HepG2 (cell line): ENCODE data around the gene RHOBTB3. TPM values are rescaled to one million over a fixed set of nuclear protein-coding genes. Genes with fewer than 3 reads are reported as not detected.

Source experiments
- ARNTL ChIP-seq: sonication (generic); formaldehyde crosslinking; IDR thresholded peaks from 2 replicates; pipeline ENCODE4 v1.4.0; 2020; ENCODE audit warnings: mild to moderate bottlenecking, missing genetic modification reagents
- CREB3 ChIP-seq: sonication (generic); formaldehyde crosslinking; IDR thresholded peaks from 2 replicates; pipeline ENCODE4 v1.5.0; 2020; ENCODE audit warnings: missing genetic modification reagents
- DMAP1 ChIP-seq: IDR thresholded peaks from 2 replicates; pipeline ENCODE4 v1.6.1; 2016
- ELF1 ChIP-seq: sonication (generic); formaldehyde crosslinking; IDR thresholded peaks from 2 replicates; pipeline ENCODE4 v1.4.0; 2020; ENCODE audit warnings: missing genetic modification reagents
- HNRNPL ChIP-seq: fragments of 200-400 bp; formaldehyde crosslinking; IDR thresholded peaks from 2 replicates; pipeline ENCODE4 v1.6.1; 2017; ENCODE audit warnings: mild to moderate bottlenecking, low read depth, low read length
- KDM2A ChIP-seq: sonication (generic); formaldehyde crosslinking; IDR thresholded peaks from 2 replicates; pipeline ENCODE4 v1.4.0; 2020; ENCODE audit warnings: low read depth, missing genetic modification reagents, borderline replicate concordance
- KDM3A ChIP-seq: IDR thresholded peaks from 2 replicates; pipeline ENCODE4 v1.6.1; 2018; ENCODE audit warnings: low read depth, missing compliant biosample characterization
- NKX3-1 ChIP-seq: sonication (generic); formaldehyde crosslinking; IDR thresholded peaks from 2 replicates; pipeline ENCODE4 v1.5.0; 2020; ENCODE audit warnings: missing genetic modification reagents
- PATZ1 ChIP-seq: sonication (generic); formaldehyde crosslinking; IDR thresholded peaks from 2 replicates; pipeline ENCODE4 v1.4.0; 2020; ENCODE audit warnings: missing genetic modification reagents
- PAXIP1 ChIP-seq: sonication (generic); formaldehyde crosslinking; conservative IDR thresholded peaks from 2 replicates; pipeline ENCODE4 v1.4.0; 2020; ENCODE audit warnings: mild to moderate bottlenecking, missing genetic modification reagents, moderate library complexity
- SOX5 ChIP-seq: IDR thresholded peaks from 2 replicates; pipeline ENCODE4 v1.6.1; 2016; ENCODE audit warnings: borderline replicate concordance
- ZBTB14 ChIP-seq: sonication (generic); formaldehyde crosslinking; IDR thresholded peaks from 2 replicates; pipeline ENCODE4 v1.4.0; 2020; ENCODE audit warnings: missing genetic modification reagents
- ZBTB8A ChIP-seq: sonication (generic); formaldehyde crosslinking; IDR thresholded peaks from 2 replicates; pipeline ENCODE4 v1.4.0; 2020; ENCODE audit warnings: mild to moderate bottlenecking, low read depth, missing genetic modification reagents, borderline replicate concordance
- ZNF317 ChIP-seq: sonication (generic); formaldehyde crosslinking; IDR thresholded peaks from 2 replicates; pipeline ENCODE4 v1.5.0; 2020; ENCODE audit warnings: mild to moderate bottlenecking, missing genetic modification reagents
- ZNF343 ChIP-seq: sonication (generic); formaldehyde crosslinking; IDR thresholded peaks from 2 replicates; pipeline ENCODE4 v1.4.0; 2020; ENCODE audit warnings: mild to moderate bottlenecking, missing genetic modification reagents
- ZNF44 ChIP-seq: sonication (generic); formaldehyde crosslinking; IDR thresholded peaks from 2 replicates; pipeline ENCODE4 v1.5.1; 2020; ENCODE audit warnings: mild to moderate bottlenecking, missing genetic modification reagents
- ZNF574 ChIP-seq: sonication (generic); formaldehyde crosslinking; IDR thresholded peaks from 2 replicates; pipeline ENCODE4 v1.4.0; 2020; ENCODE audit warnings: missing genetic modification reagents
- polyA plus RNA-seq, 8 experiments: library from polyadenylated mRNA; depleted of rRNA in 3 of 8; stranded (reverse) in 7 of 8; unstranded in 1 of 8; fragments of >200 nt; fragmentation: Illumina TruSeq in 4 of 8; extraction: Trizol in 4 of 8; gene quantifications; 2 replicates each; pipeline versions ENCODE4 v1.2.1 to v1.2.3, GENCODE V29; 2011 to 2016; ENCODE audit warnings: low read depth in 4 of 8, missing spikeins in 1 of 8, mixed read lengths in 1 of 8; ENCODE audit not compliant: insufficient read depth in 1 of 8
- total RNA-seq, 5 experiments: library from RNA; depleted of rRNA; stranded (reverse); fragments of >200 nt; fragmentation: Illumina TruSeq; extraction: Trizol; gene quantifications; 2 replicates each; pipeline ENCODE4 v1.2.3, GENCODE V29; 2016; ENCODE audit warnings: low read depth in 1 of 5

The RHOBTB3 gene
- total and polyA plus RNA-seq, 2 of the 13 experiments (the other 11 are each of a cell fraction or from before 2014, with no cell fraction given) = 31.6 to 35.4 TPM

- TF ChIP-seq ZNF343 (CRISPR knock-in tag) = 0 out of 2 replicates have a peak, but pooled peaks have one; percentile 22
- TF ChIP-seq CREB3 = no peak
- peak; percentile 41; the same call in 1 of the 2 replicates for TF ChIP-seq KDM2A (CRISPR knock-in tag)
- TF ChIP-seq ZNF317 = peak; percentile 1; the same call in 1 of the 2 replicates
- TF ChIP-seq ZBTB8A = no peak
- TF ChIP-seq DMAP1 (CRISPR knock-in tag) = peak; percentile 63; the same call in 1 of the 2 replicates
- TF ChIP-seq KDM3A (CRISPR knock-in tag) = peak; percentile 52; the same call in 1 of the 2 replicates
- peak; percentile 85 for TF ChIP-seq SOX5 (CRISPR knock-in tag)
- TF ChIP-seq ZNF574 (CRISPR knock-in tag) = peak; percentile 78
- peak; percentile 79; the same call in 1 of the 2 replicates for TF ChIP-seq ZNF44
- TF ChIP-seq ELF1 (CRISPR knock-in tag) = peak; percentile 78
- TF ChIP-seq HNRNPL = 0 out of 2 replicates have a peak, but pooled peaks have one; percentile 64
- peak; percentile 26; the same call in 1 of the 2 replicates for TF ChIP-seq PATZ1 (CRISPR knock-in tag)
- no peak for TF ChIP-seq ZBTB14 (CRISPR knock-in tag)
- peak; percentile 96 for TF ChIP-seq PAXIP1
- TF ChIP-seq ARNTL (CRISPR knock-in tag) = peak; percentile 80
- TF ChIP-seq NKX3-1 (CRISPR knock-in tag) = no peak
Observed at GRCh38 chr5:95826949-95827891, 96.1 kb downstream of the RHOBTB3 start (continued).
